Measurements from ENCODE around the gene DR1.
"Not testable (repeated sequence)": the region's sequence is repeated elsewhere in the genome, so short reads cannot be mapped to it uniquely, and the experiment has no call there.

DR1 gene

DNA sequence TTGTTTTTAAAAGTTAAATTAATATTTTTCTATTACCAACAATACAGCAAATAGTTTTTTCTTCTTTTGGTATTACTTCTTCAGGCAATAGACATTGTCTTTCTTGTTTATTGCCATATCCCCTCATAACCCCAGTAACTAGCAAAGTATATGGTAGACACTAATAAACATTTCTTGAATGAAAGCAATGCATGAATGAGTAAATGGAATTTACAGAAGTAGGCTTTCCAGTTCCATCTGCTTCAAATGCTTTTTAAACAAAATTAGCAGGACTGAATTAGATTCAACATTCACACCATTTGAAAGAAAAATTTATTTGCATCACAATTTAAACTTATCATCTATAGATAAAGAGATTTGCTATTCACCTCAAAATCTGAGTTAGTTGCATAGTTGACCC is 5.6 kb upstream of the DR1 start:
- no peak for DNase-seq

DNA sequence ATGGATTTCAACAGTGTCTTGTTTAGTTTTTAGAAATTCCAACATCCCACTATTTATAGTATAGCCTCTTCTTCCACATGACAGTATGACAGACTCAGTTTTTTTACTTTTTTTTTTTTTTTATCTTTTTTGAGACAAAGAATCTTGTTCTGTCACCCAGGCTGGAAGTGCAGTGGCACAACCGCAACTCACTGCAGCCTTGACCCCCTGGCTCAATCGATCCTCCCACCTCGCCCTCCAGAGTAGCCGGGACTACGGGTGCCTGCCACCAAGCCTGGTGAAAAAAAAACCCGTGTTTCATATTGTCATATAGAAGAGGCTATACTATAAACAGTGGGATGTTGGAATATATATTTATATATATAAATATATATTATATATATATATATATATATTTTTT is 1.2 kb upstream of the DR1 start:
- DNase-seq, result no peak

DNA sequence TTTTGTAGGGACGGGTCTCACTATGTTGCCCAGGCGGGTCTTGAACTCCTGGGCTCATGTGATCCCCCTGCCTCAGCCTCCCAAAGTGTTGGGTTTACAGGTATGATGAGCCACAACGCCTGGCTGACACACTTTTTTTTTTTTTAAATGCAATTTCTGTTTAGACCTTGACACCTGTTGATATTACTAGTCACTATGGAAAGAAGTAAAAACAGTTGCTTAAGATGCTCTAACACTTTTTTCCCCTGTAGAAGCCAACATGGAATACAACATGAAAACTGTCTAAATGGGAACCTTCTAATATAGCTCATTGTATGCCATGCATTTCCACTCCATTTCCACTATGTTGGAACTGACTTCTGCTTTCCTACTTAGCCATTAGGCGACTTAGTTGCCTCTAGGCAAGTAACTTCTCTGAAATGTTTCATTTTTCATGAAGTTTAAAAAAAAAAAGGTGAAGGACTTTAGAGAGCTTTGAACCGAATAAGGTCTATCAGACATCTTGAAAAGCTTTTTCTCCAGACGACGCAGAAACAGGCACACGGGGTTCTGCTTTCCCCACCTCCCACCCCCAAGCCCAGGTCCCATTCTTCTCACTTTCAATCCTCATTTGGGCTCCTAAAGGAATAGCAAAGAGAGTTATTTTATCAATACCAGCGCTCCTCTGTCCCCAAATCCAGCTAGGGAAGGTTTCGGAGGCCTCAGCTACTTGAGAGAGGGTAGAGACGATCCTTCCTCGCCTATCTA is 648 bp upstream of the DR1 start:
- peak; percentile 48 to 53 for DNase-seq

DNA sequence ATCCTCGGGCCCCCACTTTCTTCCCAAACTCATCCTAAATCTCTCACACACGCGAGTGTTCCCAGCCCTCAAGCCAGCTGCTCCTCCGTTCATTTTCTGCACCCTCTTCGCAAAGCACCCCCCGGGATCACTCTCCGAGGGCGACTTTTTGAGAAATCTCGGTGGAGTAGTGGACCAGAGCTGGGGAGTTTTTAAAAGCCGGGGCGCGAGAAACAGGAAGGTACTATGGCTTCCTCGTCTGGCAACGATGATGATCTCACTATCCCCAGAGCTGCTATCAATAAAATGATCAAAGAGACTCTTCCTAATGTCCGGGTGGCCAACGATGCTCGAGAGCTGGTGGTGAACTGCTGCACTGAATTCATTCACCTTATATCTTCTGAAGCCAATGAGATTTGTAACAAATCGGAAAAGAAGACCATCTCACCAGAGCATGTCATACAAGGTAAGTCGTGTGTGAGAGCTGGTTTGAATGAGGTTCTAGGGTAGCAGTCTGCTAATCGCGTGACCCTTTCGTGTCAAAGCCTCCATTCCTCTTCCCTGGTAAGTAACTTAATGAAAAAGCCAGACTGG is 800 bp downstream of the DR1 start:
- DNase-seq, result peak; percentile 46 to 50

DNA sequence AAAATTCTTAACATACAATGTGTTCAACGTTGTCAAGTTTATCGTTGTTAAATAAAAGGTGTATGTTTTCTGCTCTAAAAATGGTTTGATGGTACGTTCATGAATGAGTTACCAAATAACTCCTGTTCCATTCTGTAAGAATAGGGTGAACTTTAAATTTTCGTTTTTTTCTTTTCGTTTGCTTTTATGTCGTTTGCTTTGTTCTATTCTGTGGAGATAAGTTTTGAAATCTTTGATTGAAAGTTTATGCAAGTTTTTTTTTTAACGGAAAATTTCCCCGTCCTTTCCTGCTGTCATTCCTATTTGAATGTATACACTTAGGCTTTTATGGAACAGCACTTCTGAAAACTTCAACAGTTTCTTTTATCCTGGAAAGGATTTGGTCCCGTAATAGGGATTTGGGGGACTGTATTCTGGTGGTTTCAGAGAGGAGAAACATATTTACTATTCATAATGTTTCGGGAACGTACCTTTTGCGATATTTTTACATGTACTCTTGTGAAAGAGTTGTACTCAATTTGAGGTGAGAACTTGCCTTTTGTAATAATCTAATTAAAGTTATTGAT is 1.7 kb downstream of the DR1 start:
- no peak for DNase-seq

DNA sequence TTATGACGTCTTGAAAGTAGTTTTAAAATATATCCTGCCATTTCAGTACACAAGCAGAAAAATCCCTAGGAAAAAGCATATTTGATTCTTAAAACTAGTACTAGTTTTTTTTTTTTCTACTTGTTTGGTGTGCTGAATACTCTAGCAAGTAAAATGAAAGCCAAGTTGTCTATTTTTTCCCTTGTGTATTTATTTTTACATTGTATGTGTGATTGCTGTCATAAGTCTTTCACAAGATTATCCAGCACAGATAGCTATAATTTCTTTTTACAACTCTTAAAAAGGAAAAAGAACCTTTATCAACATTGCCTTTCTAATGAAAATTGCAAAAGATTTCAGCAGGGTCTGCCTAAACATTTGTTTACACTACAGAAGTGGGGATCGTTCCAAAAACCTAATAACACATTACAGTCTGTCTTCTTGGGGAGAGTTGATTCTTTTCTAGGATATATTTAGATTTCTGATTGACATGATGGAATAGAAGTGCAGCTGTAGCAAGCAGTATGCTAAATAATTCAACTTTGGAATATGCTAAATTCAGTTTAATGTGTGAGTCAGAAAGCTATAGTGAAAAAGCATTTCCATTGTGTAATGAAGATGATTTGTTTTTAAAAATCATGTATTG is 2.5 kb downstream of the DR1 start:
- DNase-seq, result no peak

DNA sequence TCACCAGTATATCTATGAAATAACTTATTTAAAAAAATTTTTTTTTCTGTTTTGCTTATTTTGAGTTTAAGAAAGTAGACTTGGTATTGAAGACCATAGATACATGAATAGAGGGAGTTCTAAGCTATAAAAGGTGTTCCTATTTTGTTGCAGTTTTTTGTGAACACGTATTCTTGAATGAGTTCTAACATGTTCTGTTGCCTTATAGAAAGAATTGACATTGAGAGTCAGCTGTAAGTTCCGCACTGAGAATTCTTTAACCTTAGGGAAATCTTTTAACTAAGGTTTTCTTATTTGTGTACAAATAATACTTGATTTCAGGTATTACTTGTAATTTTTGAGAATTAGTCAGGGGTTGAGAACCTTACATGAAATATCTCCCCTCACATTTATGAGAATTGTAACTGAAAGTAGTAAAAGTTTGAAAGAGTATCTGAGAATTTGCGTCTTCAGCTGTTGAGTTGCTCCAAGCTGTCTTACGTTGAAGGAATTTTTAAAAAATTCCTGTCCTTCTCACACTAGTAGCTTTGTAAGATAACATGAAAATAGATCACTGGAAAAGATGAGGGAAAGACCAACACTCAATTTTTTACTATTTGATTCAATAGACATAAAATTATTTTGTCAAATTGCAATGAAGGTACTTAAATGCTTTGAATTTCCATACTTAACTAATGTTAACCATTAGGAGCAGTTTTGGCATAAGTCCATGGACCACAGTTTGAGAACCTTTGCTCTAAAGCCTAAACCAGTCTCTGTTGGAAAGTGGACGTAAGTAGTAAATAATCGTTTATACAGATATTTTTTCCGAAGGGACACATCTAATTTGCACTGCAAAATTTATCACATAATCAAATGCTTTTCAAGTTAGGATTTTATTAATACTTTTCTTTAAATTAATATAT is 3.8 kb downstream of the DR1 start:
- no peak for DNase-seq

DNA sequence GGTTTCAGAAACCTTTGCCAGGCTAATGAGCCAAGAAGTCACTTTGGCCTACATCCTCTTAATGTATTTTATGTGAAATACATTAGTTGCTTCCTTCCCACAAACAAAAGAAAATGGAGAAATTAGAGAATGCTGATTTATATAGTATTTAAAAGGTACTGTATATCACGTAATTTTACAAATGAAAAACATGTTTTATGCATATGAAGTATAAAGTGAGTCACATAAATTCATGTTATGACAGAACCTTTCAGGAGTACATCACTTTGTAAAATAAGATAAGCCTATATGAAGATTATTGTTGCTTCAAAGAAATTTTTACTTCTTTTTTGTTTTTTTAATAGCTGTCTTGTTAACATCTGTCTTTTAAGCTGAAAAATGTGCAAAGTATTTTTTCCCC is 4.6 kb downstream of the DR1 start:
- DNase-seq, result no peak

DNA sequence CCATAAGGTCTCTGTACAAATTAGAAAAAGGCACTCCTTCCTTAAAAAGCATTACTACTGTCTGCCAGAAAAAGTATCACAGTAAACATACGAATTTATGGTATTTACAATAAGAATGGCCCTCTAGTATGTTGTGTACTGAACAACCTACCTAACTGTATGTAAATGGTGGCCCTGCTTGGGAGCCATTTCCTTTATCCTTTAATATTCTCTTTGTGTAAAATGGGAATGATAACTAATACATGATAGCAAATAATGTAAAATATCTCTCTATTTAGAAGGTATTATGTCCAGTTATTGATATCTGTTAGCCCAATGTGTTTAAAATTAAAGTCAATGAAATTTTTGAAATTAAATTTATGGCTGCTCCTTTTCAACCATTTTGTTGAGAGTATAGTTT is 5.2 kb downstream of the DR1 start:
- no peak for DNase-seq

DNA sequence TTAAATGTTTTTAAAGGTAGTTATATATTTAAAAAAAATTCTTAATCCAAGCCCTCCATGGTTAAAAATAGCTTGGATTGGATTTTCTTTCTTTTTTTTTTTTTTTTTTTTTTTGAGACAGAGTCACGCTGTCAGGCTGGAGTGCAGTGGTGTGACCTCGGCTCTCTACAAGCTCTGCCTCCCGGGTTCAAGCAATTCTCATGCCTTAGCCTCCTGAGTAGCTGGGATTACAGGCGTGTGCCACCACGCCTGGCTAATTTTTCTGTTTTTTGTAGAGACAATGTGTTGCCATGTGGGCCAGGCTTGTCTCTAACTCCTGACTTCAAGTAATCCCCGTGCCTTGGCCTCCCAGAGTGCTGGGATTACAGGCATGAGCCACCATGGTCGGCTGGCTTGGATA is 5.6 kb downstream of the DR1 start:
- not testable (repeated sequence) for DNase-seq

DNA sequence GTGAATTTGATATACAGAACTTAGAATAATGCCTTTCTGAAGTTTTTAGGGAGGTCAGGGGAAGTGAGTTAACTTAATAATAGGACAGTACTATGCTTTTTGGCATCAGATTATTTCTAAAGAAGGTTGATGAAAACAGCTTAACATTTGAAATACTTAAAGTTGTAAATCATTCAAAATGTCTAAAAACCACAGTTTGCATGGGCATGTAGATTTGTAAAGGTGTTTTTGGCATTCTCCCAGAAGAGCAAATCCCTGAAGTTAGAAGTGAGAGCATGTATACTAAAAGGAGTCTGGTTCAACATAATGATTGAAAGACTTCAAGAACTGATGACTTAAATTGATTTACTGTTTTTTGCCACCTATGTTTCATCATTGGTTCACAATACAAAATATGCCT is 6.7 kb downstream of the DR1 start:
- no peak for DNase-seq

DNA sequence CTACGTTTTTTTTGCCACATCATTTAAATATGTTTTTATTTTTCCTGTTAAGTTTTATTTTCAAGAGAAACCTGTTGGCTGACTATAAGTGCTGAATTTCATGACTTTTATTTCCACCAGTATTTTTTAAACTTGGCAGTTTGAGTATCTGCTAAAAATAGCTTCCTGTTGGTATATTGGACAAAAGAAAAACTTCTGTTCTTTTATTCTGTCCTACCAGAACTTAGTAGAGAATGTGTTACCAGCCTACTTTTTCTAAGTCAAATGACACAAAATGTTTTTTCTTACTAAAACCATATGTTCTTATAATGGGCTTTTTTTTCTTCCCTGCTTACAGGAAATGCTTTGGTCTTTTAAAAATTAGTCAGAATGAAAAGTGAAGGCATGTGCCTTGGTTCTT is 7.6 kb downstream of the DR1 start:
- no peak for DNase-seq

DNA sequence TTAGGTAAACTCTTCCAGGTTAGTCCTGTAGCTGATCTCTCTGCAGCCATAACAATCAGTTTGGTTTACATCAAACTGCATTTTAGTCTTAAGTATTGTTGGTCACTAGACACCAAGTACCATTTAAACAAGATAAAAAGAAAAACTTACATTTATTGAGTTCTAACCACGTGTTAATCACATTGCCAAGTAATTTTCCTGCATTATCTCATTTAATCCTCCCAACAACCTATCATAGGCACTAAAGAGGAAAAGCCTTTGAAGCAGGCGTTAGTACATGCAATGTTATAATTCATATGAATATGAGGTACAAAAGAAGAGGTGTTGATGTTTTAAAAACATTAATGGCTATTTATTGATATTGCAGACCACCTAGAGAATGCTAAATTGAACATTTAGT is 9.0 kb downstream of the DR1 start:
- DNase-seq, result no peak

DNA sequence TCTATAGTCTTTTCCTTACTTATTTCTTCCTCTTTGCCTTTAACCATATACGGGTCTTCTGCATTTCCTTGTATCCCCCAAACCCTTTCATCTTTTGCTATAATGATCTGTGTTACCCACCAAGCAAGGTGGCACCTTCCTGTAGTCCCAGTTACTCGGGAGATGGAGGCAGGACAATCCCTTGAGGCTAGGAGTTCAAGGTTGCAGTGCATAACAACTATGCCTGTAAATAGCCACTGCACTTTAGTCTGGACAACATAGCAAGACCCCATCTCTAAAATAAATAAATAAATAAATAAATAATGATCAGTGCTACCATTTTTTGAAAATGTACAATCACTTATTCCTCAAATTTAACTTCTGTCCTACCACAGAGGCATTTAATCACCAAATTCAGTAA is 11.5 kb downstream of the DR1 start:
- no peak for DNase-seq

DNA sequence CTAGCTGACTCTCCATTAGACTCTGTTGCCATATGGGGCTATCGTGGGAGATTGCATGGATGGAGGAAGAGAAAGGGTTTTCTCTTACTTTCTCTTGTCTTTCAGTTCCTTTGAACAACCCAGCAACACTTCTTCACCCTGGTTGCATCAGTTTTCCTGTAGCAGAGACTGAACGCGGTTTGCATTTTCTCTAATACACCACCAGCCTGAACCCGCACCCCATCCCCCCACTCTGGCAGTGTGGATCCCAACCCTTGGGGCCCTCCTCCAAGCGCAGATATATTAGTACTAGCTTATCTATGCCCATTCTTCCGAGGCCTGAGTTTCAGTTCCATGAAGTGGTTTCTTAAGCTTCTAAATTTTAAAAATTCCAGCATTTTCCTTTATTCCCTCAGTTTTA is 12.6 kb downstream of the DR1 start:
- no peak for DNase-seq

DNA sequence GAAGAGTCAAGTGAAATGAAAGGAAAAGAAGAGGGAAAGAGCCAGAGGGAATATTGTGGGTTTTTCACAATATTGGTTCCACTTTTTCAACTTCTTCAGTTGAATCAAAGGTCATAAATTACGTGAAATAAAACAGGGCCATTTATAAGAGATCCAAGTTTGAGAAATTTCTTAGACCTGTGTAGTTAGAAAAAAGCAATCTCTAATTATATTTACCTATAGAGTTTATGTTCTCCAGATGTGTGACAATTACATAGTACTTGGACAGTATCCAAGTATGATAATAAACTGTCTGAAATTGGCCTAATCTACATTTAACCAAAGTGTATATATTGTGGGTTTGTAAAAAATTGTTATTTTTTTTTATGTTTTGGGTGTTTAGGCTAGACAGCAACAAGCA is 14.4 kb downstream of the DR1 start:
- DNase-seq, result no peak

DNA sequence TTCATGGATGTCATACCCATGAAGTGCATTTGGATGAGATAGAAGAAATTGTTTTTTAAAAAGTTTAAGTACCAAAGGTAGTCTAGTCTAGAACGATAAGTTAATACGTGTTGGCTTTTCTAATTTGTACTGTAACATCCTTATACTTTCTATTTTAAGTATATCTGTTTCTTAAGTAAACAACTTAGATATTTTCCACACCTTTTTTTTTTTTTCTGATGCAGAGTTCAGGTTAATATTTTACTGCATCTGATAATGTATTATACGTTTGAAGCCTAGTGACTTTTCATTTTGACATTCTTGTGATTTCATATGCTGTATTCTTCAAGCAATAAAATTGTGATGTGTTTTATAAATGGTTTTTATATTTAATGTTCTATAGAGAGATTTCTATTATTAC is 16.5 kb downstream of the DR1 start:
- no peak for DNase-seq

DNA sequence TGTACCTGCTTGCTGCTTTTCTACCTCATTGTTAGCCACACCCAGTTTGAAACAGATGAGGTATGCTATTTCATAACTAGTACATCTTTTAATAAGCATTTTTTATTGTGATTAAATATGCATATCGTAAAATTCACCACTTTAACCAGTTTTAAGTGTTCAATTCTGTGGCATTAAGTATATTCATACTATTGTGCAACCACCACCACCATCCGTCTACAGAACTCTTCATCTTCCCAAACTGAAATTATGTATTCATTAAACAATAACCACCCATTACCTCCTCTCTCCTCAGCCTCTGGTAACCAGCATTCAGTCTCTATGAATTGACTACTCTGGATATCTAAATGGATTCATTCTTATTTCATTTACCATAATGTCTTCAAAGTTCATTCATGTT is 20.1 kb downstream of the DR1 start:
- DNase-seq, result no peak

DNA sequence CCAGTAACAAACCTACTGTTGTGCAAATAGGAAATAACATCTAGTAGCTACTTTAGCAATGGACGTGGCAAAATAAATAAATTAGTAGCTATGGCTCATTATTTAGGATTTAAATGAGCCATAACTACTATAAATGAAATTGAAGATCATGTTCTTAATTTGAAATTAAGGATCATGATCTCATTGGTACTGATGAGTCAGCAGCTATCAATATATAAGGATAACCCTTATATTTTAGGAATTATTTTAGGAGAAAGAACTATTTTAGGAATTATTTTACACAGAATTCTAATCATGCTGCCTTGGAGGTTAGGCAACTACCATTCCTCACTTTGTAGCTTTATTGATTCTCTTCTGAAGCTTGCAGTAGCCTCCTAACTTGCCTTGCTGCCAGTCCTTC is 24.0 kb downstream of the DR1 start:
- DNase-seq, result no peak

DNA sequence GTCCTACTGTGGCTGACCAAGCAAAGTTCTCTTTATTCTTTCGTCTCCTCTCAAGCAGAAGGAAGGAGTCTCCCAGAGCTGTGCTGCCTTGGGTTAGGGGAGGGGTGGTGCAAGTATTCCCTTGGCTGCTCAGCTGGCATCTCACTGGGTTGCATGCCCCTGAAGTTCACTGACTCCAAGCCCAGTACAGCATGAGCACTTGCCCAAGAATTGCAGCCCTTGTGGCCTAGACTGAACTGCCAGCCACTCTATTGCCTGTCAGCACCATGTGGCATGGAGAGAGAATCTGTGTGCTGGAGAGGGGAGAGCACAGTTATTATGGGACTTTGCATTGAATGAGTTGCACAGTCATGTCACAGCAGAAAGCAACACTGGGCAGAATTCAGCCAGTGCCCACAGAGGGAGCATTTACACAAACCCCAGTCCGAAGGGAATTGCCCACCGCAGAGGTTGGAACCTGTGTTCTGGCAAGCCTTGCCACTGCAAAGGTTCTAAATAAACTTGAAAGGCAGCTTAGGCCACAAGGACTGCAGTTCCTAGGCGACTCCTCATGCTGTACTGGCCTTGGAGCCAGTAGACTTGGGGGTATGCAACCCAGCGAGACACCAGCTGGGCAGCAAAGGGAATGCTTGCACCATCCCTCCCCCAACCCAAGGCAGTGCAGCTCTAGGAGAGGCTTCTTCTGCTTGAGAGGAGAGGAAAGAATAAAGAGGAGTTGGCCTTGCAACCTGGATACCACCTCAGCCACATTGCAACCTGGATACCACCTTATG is 28.8 kb downstream of the DR1 start:
- DNase-seq, result no peak

DNA sequence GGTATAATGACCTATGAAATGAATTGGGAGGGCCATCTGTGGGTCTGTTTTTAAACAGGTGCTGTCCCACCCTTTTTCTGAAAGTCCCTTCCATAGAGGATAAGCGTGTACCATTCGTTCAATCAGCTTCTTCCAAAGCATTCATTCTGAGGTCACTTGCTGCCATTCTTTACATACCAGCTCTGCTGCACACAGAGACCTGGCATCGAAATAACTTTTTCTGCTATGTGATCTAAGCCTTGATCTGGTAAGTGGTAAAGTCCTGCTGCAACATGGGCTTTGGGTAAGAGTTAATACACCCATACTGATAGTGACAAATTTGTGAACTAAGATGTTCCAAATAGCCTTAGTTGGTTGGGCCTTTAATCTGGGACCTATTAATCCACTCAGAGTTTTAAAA is 38.9 kb downstream of the DR1 start:
- DNase-seq, result no peak

DNA sequence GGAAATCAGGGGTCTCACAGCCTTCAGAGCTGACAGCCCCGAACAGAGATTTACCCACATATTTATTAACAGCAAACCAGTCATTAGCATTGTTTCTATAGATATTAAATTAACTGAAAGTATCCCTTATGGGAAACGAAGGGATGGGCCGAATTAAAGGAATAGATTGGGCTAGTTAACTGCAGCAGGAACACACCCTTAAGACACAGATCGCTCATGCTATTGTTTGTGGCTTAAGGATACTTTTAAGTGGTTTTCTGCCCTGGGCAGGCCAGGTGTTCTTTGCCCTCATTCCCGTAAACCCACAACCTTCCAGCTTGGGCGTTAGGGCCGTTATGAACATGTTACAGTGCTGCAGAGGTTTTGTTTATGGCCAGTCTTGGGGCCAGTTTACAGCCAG is 40.6 kb downstream of the DR1 start:
- not testable (repeated sequence) for DNase-seq

Measured in inflammatory macrophage (primary cell).